Measurements from ENCODE around the gene EXOC6B. TPM values are rescaled to one million over a fixed set of nuclear protein-coding genes. Genes with fewer than 3 reads are reported as not detected.
"Not testable (repeated sequence)": the region's sequence is repeated elsewhere in the genome, so short reads cannot be mapped to it uniquely, and the experiment has no call there.

Gene EXOC6B
- total RNA-seq, 2 donors from 2014 or later: 10.4 to 11.6 TPM

- Mint-ChIP-seq H3K27me3 (ENCODE audit: low read depth) (no peaks in the 10 kb centered on the region), H3K4me1 (ENCODE audit: low read depth) (no peaks in the 10 kb centered on the region), H3K9me3 (peaks cover 0 to 2% of the 10 kb centered on the region in 2 donors), H3K36me3 (ENCODE audit: insufficient read depth in 2 of 2) (no peaks in the 10 kb centered on the region), H3K27ac (no peak overlapping the region), H3K4me3 (no peak overlapping the region)
- no peak for DNase-seq
- ATAC-seq (replicated peaks in 1 of 2): no peak
Observed at GRCh38 chr2:72625366-72625765, 200.5 kb downstream of the EXOC6B start.

- peaks cover 2% of the 10 kb centered on the region in 2 donors for H3K9me3 Mint-ChIP-seq
- ATAC-seq (replicated peaks in 1 of 2): no peak
- H3K27me3 Mint-ChIP-seq (ENCODE audit: low read depth): no peaks in the 10 kb centered on the region
Observed at GRCh38 chr2:72623481-72623880, 202.4 kb downstream of the EXOC6B start.

DNA sequence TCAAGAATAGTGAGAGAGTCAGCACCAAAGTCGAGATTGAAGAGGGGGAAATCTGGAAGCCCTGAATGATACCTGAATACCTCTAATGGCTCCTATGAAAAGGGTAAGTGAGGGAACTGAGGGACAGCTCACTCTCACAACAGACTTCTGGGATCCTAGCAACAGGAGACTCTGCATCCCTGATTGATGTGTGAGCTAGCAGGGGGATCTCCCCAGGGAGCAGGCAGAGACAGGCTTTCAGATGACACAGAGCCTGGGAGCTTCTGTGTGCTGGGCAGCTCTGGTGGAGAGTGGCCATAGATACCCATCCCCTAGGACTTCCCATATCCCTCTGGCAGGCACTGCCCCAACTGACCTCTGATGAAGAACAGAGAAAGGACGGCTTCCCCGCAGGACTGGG is 206.2 kb downstream of the EXOC6B start:
- DNase-seq (no peak), ATAC-seq (replicated peaks in 1 of 2) (no peak)
- no peak overlapping the region for H3K4me3 Mint-ChIP-seq
- peaks cover 4 to 8% of the 10 kb centered on the region in 2 donors for H3K9me3 Mint-ChIP-seq
- H3K27ac Mint-ChIP-seq: no peak overlapping the region
- H3K36me3 Mint-ChIP-seq (ENCODE audit: insufficient read depth in 2 of 2): peaks cover 0 to 4% of the 10 kb centered on the region in 2 donors
- no peaks in the 10 kb centered on the region for H3K27me3 Mint-ChIP-seq (ENCODE audit: low read depth)
- H3K4me1 Mint-ChIP-seq (ENCODE audit: low read depth): no peaks in the 10 kb centered on the region

More at GRCh38 chr2:72623481-72623880, 202.4 kb downstream of the EXOC6B start:
- Mint-ChIP-seq H3K4me1 (ENCODE audit: low read depth) (no peaks in the 10 kb centered on the region), H3K36me3 (ENCODE audit: insufficient read depth in 2 of 2) (peaks cover 0 to 4% of the 10 kb centered on the region in 2 donors), H3K27ac (no peak overlapping the region), H3K4me3 (no peak overlapping the region)
- DNase-seq: no peak

DNA sequence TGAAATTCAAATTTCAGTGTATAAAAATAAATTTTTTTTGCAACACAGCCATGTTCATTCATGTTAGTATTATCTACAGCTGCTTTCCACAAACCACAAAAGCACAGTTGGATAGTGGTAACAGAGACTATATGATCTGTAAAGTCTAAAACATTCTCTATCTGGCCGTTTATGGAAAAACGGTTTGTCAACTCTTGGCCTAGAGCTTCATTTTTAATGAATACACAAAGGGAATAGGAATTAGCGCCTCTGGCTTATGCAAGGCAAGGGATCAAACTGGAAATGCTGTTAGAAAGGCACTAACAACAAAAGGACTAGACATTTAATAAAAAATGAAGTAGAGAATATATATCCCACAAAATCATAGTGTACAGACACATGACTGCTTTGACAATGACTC is 211.9 kb downstream of the EXOC6B start:
- H3K27ac Mint-ChIP-seq: no peak overlapping the region
- H3K9me3 Mint-ChIP-seq: peaks cover 4 to 6% of the 10 kb centered on the region in 2 donors
- H3K4me3 Mint-ChIP-seq: no peak overlapping the region
- H3K4me1 Mint-ChIP-seq (ENCODE audit: low read depth): no peaks in the 10 kb centered on the region
- H3K27me3 Mint-ChIP-seq (ENCODE audit: low read depth): no peaks in the 10 kb centered on the region
- peaks cover 2 to 8% of the 10 kb centered on the region in 2 donors for H3K36me3 Mint-ChIP-seq (ENCODE audit: insufficient read depth in 2 of 2)
- ATAC-seq (replicated peaks in 1 of 2) (no peak), DNase-seq (no peak)

- peaks cover 3 to 5% of the 10 kb centered on the region in 2 donors for H3K36me3 Mint-ChIP-seq (ENCODE audit: insufficient read depth in 2 of 2)
- H3K4me1 Mint-ChIP-seq (ENCODE audit: low read depth): no peaks in the 10 kb centered on the region
- H3K9me3 Mint-ChIP-seq: peaks cover 3 to 6% of the 10 kb centered on the region in 2 donors
- no peak overlapping the region for H3K4me3 Mint-ChIP-seq
- no peaks in the 10 kb centered on the region for H3K27me3 Mint-ChIP-seq (ENCODE audit: low read depth)
- peak overlapping the region; percentile 28 for H3K27ac Mint-ChIP-seq
- DNase-seq (no peak), ATAC-seq (replicated peaks in 1 of 2) (no peak)
Observed at GRCh38 chr2:72612614-72613160, 213.1 kb downstream of the EXOC6B start.

DNA sequence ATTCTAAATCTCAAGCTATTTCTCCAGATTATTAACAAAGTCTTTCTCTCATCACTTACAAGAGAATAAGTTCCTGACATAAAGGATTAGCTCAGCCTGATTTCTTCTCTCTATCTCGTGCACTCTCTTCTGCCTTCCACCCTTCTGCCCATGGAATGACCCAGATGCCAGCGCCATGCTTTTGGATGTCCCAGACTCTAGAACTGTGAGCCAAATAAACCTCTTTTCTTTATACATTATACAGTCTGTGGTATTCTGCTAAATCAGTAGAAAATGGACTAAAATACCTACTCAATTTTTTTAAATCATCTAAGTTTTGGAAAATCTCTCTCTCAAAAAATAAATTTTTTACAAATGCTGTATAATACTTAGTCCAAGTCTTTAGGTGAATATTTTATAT is 218.6 kb downstream of the EXOC6B start:
- ATAC-seq (replicated peaks in 1 of 2) (no peak), DNase-seq (no peak)
- peaks cover 10% of the 10 kb centered on the region for H3K4me1 Mint-ChIP-seq (ENCODE audit: low read depth)
- peaks cover 3 to 5% of the 10 kb centered on the region in 2 donors for H3K36me3 Mint-ChIP-seq (ENCODE audit: insufficient read depth in 2 of 2)
- peak overlapping the region; percentile 3 for H3K27ac Mint-ChIP-seq
- peaks cover 0 to 2% of the 10 kb centered on the region in 2 donors for H3K9me3 Mint-ChIP-seq
- no peak overlapping the region for H3K4me3 Mint-ChIP-seq
- H3K27me3 Mint-ChIP-seq (ENCODE audit: low read depth): no peaks in the 10 kb centered on the region

DNA sequence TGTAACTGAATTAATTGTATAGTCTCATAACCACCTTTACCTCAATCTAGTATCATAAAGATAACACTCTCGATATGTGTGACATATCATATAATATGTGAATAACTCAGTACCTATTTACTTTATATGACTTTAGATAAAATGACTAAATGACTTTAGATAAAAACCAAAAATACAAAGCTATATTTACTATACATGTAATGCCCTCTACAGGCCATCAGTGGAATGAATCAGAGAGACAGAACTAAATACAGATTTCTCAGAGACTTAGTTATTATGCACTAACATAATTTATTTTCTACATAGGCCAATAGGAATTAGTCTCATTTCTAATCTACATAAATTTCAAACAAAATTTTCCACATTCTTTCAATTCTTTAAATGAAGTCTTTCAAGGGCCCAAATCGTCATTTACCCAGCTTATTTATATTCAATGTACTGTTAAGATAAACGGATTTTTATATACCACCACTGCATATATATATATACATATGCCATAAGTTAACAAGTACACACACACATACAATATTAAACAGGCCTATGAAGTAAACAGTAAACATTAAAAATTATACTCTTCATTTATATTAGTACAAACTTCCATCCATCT is 219.9 kb downstream of the EXOC6B start:
- no peak for DNase-seq
- no peak overlapping the region for H3K4me3 Mint-ChIP-seq

GRCh38 chr2:72604468-72604867 is 221.4 kb downstream of the EXOC6B start:
- Mint-ChIP-seq H3K4me3 (no peak overlapping the region), H3K4me1 (ENCODE audit: low read depth) (peaks cover 10% of the 10 kb centered on the region), H3K27ac (no peak overlapping the region), H3K9me3 (peaks cover 2% of the 10 kb centered on the region in 2 donors), H3K27me3 (ENCODE audit: low read depth) (no peaks in the 10 kb centered on the region), H3K36me3 (ENCODE audit: insufficient read depth in 2 of 2) (peaks cover 3% of the 10 kb centered on the region in 2 donors)
- DNase-seq (no peak), ATAC-seq (replicated peaks in 1 of 2) (no peak)

More for the DNA sequence above, 219.9 kb downstream of the EXOC6B start:
- Mint-ChIP-seq H3K9me3 (peaks cover 0 to 2% of the 10 kb centered on the region in 2 donors), H3K36me3 (ENCODE audit: insufficient read depth in 2 of 2) (peaks cover 3 to 5% of the 10 kb centered on the region in 2 donors), H3K27me3 (ENCODE audit: low read depth) (no peaks in the 10 kb centered on the region), H3K4me1 (ENCODE audit: low read depth) (peaks cover 10% of the 10 kb centered on the region), H3K27ac (no peak overlapping the region)
- ATAC-seq (replicated peaks in 1 of 2): no peak

DNA sequence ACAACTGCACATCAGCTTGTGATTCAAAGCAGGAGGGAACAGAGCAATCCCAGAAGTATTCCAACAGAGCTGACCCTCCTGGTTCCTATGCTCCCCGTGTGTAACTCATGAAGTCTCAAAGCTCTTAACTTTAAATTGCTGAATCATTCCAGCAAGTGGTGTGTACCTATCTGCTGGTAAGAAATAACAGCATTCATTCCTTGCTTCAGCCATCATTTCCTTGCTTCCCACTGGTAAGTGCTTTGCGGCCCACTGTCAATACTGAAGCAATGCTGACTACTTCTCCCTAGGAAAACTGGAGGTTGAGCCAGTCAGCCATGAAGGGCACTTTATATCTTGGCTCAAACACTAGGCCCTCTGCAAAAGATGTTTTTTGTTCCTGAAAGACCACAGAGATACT is 222.4 kb downstream of the EXOC6B start:
- ATAC-seq (replicated peaks in 1 of 2): no peak
- no peak for DNase-seq
- Mint-ChIP-seq H3K4me1 (ENCODE audit: low read depth) (peaks cover 10% of the 10 kb centered on the region), H3K4me3 (no peak overlapping the region), H3K27ac (no peak overlapping the region), H3K27me3 (ENCODE audit: low read depth) (no peaks in the 10 kb centered on the region), H3K9me3 (peaks cover 2% of the 10 kb centered on the region in 2 donors), H3K36me3 (ENCODE audit: insufficient read depth in 2 of 2) (no peaks in the 10 kb centered on the region)

GRCh38 chr2:72602711-72603110 is 223.1 kb downstream of the EXOC6B start:
- Mint-ChIP-seq H3K27ac (no peak overlapping the region), H3K27me3 (ENCODE audit: low read depth) (no peaks in the 10 kb centered on the region)

GRCh38 chr2:72602095-72602494 is 223.7 kb downstream of the EXOC6B start:
- DNase-seq (no peak), ATAC-seq (replicated peaks in 1 of 2) (no peak)
- no peaks in the 10 kb centered on the region for H3K27me3 Mint-ChIP-seq (ENCODE audit: low read depth)
- H3K4me3 Mint-ChIP-seq: no peak overlapping the region
- H3K36me3 Mint-ChIP-seq (ENCODE audit: insufficient read depth in 2 of 2): no peaks in the 10 kb centered on the region
- H3K27ac Mint-ChIP-seq: no peak overlapping the region
- H3K4me1 Mint-ChIP-seq (ENCODE audit: low read depth): peaks cover 10% of the 10 kb centered on the region
- peaks cover 0 to 2% of the 10 kb centered on the region in 2 donors for H3K9me3 Mint-ChIP-seq

More at GRCh38 chr2:72602711-72603110, 223.1 kb downstream of the EXOC6B start:
- Mint-ChIP-seq H3K4me1 (ENCODE audit: low read depth) (peaks cover 10% of the 10 kb centered on the region), H3K4me3 (no peak overlapping the region), H3K9me3 (peaks cover under 1 to 2% of the 10 kb centered on the region in 2 donors), H3K36me3 (ENCODE audit: insufficient read depth in 2 of 2) (no peaks in the 10 kb centered on the region)
- no peak for ATAC-seq (replicated peaks in 1 of 2)
- DNase-seq: no peak

DNA sequence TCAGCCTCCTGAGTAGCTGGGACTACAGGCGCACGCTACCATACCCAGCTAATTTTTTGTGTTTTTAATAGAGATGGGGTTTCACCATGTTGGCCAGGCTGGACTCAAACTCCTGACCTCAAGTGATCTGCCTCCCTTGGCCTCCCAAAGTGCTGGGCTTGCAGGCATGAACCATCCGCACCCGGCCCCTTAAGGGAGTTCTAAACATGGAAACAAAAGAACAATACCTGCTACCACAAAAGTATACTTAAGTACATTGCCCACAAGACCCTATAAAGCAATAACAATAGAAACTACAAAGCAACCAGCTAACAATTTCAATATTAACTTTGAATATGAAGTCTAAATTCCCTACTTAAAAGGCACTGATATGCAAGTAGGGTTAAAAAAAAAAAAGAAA is 242.0 kb downstream of the EXOC6B start:
- ATAC-seq (replicated peaks in 1 of 2); H3K9me3 Mint-ChIP-seq; H3K4me1 Mint-ChIP-seq (ENCODE audit: low read depth); H3K36me3 Mint-ChIP-seq (ENCODE audit: insufficient read depth in 2 of 2); H3K4me3 Mint-ChIP-seq; H3K27ac Mint-ChIP-seq; DNase-seq; H3K27me3 Mint-ChIP-seq (ENCODE audit: low read depth): not testable (repeated sequence)

- H3K27me3 Mint-ChIP-seq (ENCODE audit: low read depth): no peaks in the 10 kb centered on the region
- H3K4me1 Mint-ChIP-seq (ENCODE audit: low read depth): no peaks in the 10 kb centered on the region
- ATAC-seq (replicated peaks in 1 of 2) (no peak), DNase-seq (no peak)
- no peaks in the 10 kb centered on the region for H3K36me3 Mint-ChIP-seq (ENCODE audit: insufficient read depth in 2 of 2)
- no peak overlapping the region for H3K4me3 Mint-ChIP-seq
- no peaks in the 10 kb centered on the region for H3K9me3 Mint-ChIP-seq
- no peak overlapping the region for H3K27ac Mint-ChIP-seq
Observed at GRCh38 chr2:72583376-72583775, 242.5 kb downstream of the EXOC6B start.
